Stimulated activated CD4-positive, alpha-beta T cell treated with anti-CD3 and anti-CD28 coated beads, TNF-alpha, amount 100 ng/mL, for 4 hours (primary cell): Measurements from ENCODE around the gene LARGE1.

ENCODE experiments used
- DNase-seq, 3 experiments: peaks; one replicate each; pipeline ENCODE4 v3.0.0-alpha.2; 2020; ENCODE audit warnings: low read depth in 3 of 3

The LARGE1 gene

DNA sequence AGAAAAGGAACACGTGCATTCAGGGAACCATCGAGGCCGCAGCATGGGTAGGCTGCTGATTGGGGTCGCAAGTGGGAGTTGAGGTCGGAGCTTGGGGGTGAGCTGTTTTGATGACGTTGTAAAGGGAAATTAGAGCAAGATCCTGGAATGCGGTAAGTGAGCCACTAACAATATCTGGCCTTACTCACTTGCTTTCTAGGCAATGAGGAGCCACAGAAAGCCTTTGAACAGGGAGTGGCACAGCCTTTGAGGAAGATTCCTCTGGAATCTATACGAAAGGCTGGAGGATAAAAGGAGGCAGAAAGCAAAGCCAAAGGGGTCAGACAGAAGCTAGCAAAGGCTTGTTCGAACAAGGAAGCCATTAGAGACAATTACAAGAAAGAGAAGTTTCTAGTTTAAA is 197.5 kb downstream of the LARGE1 start:
- DNase-seq, result no peak

DNA sequence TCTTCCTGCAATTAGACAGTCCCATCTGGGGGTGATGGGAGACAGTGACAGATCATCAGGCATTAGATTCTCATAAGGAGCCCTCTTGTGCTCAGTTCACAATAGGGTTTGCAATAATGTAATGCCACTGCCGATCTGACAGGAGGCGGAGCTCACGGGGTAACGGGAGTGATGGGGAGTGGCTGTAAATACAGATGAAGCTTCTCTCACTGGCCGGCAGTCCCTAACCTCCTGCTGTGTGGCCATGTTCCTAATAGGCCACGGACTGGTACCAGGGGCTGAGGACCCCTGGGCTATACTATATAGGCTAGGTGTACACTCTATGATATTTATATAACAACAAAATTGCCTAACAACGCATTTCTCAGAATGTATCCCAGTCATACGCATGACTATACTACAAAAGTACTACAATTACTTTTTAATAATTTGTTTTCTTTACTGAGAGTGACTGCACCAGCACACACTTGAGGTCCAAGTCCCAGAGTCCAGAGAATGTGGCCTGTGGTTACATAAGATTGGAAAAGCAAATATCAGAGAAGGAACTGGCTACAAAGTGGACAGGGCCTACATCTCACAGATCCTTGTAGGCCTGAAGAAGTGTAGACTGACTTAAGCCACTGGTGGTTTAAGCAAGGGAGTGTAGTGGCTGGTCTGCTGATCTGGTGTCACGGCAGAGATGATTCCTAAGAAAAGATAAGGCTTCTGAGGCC is 200.0 kb downstream of the LARGE1 start:
- DNase-seq, result no peak

DNA sequence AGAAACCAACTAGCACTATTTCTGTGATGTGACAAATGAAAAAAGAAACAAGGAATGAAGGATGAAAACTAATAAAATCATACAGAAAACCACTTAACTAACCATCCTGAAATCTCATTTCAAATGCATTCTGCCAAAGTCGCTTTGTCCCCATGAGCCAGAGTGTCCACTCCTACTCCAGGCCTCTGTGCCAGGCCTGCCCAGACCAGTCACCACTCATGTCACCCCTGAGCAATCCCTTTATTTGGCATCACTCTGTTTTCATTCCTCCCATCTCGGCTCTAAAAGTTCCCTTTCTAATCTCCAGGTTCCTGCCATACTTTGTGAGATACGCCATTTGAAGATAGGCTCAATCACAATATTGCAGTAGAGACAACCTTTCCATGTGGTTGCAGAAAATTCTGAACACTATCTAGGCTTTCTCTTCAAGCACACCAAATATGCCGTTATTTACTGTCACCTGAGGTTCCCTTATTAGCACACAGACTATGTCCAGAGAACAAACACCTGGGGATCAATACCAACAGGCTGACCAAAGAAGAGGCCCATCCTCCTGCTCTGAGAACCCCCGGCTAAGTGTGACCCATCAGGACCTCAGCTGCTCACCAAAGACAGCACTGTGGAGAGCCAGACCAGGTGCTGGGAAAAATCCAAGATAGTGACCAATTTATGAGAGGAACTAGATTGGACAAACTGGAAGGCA is 202.4 kb downstream of the LARGE1 start:
- no peak for DNase-seq

DNA sequence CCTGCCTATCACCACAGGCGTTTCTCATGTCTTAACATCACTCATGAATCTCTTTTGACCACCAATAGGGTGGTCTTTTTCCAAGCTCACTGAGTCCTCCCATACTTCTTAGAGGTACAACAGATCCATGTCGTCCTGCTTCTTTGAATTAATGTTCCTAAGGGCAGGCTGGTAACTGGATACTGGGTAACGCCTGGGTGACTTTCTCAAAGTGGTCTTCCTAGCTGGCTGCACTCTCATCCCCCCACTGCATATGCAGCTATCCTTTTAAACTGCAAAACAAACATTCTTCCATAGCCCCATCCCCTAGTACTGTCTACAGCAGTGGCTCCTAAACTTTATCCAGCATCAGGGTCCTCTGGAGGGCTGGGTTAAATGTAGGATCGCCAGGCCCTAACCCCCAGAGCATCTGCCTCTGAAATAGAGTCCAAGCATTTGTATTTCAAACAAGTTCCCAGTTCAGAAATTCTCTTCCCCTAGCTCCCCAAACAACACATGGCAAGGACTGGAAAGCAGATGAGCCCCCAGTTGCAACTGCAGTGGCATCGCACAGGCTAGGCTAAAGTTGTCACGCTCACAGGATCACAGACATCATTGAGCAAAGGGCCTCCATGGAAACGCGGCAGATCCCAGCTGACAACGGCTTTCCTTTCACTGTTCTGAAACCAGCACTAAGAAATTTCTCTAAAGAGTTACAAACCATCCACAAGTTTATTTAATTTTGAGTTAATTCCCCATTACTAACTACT is 204.9 kb downstream of the LARGE1 start:
- DNase-seq, result no peak

DNA sequence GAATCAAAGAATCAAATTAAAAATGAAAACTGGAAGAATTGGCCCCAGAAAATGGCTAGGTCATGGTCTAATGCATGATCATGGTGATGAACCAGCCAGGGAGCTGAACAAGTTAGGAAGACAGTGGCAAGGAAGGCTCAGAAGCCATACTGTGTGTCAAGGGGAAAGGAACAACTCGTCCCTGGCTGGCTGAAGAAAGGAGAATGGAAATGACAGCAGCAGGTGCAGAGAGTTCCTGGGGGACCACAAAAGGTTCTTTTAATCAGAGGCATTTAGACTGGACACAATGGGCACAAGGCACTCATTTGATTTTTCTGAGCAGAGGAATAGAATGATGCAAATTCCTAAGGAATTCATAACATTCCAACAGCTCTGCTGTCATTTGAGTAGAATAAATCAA is 209.9 kb downstream of the LARGE1 start:
- no peak for DNase-seq

DNA sequence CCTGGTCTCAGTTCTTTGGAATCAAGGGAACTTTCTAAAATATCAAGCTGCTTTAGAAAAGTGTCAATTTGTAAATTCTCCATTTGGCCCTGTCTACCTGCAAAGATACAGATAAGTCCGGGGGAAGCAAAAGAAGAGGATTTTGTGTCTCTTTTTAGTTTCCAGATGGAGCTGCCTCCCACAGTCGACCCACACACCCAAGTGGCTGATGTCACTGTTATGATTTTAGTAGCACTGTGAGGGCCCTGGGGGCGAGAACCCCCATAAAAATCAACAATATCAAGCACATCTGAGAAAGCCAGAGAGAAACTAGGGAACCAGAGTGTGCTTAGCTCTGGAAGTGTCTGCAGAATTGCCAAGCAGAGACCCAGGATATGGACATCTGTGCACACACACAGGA is 212.7 kb downstream of the LARGE1 start:
- no peak for DNase-seq

DNA sequence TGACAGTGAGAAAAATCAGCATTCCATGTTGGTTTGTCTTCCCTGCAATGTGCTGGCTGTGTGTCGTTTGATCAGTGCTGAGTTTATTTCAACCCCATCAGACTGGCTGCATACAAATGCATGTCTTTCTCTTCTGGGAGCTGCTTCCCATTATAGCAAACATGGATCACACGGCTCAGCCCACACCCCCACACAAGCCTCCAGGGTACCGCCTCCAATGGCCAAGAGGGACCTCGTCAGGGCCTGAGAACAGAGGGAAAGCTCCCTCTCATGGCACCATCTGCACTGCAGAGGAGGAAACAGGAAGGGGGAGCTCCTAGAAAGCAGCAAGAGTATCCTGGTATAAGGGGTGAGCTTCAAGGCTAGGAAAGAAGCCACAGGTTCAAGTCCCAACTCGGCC is 214.2 kb downstream of the LARGE1 start:
- DNase-seq, result no peak

DNA sequence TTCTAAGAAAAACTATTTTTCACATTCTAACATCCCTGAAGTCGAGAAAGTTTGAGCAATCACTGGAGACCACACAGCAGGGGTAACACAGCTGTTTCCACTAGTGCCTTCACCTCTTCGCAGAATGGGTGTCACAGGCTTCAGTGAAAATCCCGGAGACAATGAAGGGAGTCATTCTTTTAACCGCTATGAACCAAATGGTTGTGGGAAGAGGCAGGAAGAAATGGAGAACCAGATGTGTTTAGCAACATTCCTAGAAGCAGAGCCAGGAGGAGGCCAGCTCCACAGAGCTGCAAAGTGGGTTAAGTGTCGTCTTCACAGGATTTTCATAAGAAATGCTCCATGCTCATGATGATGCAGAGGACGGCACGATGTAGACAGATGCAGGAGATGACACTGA is 221.1 kb downstream of the LARGE1 start:
- DNase-seq, result no peak

DNA sequence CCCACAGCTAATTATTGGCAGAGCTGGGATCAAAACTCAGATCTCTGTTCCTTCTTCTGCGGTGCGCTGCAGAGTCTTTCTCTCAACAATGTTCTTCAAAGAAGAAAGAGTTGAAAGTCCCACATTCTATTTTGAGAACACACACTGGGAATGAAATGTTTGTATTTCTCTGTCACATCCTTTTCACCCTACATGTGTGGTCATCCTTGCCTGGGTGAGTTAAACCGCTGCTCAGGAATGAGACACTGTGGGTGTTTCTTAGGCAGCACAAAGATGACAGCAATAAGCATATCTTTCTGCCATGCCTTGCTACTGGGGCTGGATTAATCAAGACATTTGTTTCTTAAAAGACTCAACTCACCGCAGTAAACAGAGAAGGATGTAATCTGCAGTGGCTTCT is 222.6 kb downstream of the LARGE1 start:
- DNase-seq, result no peak

DNA sequence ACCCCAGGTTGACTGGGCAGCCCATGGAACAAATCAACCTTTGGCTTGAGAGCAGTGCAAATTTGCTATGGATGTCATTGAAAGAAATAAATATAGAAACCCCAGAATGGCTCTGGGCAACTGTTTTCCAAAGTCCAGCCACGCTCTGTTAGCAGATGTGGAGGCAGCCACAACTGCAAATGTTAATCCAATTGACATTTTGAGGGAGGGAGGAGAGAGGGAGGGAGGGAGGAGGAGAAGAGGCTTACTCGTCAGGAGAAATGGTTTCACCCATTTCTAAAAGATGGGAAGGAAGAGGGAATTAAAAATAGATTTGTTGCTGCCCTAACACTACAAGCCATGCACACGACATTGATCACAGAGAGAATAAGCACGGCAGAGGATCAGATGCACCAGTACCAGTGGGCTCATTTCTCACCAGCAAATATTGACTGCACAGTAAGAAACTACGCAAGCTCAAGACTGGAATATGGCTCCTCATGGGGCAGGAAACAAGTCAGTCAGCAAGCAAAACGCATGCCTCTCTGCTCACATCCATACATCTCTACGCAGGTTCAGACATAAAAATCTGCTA is 229.1 kb downstream of the LARGE1 start:
- no peak for DNase-seq

DNA sequence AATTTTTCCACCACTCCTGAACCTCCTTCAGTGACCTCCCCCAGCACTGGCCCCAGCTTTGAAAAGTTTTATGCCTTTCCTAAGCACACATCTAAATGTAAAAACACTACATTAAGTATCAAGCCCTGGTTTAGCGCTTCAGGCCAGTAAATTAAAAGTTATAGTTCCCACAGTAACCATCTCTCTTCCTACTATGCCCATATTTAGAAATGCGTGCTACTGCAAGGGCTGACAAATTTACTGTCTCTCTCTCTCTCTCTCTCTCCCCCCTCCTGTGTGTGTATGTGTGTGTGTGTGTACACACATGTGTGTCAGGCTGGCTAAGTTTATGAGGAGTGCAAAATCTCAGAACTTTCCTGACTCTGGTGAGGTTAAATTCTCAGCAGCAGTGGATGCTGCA is 231.4 kb downstream of the LARGE1 start:
- no peak for DNase-seq

DNA sequence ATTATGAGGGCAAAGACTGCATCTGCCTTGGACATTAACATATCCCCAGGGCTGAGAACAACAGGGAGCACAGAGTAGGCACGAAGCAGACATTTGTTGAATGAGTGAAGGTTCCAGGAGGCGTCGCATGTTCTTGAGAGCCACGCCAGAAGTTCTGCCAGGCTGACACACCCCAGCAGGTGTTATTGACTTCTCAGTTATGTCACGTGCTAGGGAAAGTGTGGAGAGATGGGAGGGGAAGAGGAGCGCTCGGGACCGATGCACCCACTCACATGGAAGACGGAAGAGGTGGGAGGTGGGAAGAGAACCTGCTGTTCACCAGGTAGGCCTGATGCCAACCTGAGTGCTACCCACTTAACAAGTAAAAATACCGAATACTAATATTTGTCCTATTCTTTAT is 232.8 kb downstream of the LARGE1 start:
- DNase-seq, result no peak

DNA sequence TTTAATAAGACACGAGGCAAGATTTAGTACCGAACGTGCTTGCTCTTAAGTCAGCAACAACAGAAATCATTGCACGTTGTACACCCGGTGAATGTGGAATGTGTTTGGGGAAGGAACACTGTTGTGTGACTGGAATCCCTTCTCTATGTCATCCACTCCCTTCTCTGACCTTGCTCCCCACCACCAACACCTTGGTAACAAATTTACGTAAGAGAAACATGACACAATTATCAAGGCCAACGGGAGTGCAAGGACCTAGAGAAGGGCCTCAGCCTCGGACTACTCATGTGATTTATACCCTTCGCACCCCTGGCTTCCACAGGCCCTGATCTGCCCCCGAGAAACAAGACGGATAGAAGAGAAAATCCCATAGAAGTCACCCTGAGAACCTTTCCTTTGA is 236.2 kb downstream of the LARGE1 start:
- no peak for DNase-seq

DNA sequence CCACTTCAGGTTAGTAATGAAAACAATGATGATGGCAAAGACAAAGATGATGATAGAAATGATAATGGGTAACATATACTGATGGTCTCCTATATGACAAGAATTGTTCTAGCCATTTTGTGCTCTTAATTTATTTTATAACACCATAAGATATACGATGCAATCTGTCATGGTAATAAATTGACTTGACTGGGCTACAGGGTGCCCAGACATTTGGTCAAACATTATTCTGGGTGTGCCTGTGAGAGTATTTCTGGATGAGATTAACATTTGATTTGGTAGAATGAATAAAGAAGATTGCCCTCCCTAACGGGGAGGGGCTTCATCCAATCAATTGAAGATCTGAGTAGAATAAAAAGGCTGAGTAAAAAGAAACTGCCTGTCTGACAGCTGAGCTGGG is 237.3 kb downstream of the LARGE1 start:
- DNase-seq, result no peak

DNA sequence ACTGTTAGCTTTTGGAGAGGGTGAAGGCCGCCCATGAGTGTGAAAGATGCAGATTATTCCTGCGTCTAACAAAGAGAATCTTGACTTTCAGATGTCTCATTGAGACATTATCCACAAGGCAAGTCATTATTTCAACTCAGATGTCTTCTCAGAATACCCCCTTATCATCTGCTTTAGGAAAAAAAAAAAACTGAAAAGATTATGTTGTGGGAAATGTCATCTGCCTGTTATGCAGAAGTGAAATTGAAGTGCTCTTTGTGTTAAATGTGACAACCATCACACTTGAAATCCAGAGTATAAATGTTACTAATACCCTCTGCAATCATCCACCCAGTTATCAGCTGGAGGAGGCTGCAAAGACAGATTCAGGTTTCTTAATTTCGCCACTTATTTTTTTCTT is 239.6 kb downstream of the LARGE1 start:
- DNase-seq, result no peak

DNA sequence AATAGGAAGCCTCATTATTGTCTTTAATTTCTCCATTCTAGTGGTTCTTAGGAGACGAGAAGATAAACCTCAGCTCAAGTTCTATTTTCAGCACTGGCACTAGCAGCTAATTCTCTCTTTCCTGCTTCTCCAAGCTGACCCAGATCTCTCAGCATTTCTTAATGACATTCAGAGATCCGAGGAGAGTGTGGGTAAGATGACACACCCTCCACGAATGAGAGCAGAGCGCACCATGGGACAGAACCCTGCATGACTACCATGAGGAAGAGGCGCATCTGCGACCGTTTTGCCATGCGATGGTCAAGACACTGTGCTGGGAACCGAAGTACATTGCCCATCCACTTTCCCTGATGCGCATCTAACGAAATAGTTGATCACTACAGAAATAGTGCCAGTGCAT is 241.8 kb downstream of the LARGE1 start:
- DNase-seq, result no peak

DNA sequence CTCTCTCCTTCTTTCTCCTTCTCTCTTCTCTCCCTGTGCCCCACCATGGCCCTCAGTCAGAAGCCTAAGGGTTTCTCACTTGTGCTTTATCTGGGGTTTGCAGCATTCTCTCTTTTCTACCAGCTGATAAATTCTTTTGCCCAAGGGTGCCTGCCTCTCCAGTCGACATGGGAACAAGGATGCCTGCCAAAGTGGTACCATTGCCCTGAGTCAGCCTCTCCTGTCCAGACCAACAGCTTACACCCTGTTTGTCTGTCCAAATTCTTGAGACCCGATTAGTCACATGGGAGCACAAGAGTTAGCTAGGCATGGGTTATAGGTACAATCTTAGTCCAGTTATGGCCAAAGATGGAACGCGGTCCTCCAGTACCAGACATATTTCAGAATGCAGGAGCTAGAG is 242.7 kb downstream of the LARGE1 start:
- DNase-seq, result no peak

DNA sequence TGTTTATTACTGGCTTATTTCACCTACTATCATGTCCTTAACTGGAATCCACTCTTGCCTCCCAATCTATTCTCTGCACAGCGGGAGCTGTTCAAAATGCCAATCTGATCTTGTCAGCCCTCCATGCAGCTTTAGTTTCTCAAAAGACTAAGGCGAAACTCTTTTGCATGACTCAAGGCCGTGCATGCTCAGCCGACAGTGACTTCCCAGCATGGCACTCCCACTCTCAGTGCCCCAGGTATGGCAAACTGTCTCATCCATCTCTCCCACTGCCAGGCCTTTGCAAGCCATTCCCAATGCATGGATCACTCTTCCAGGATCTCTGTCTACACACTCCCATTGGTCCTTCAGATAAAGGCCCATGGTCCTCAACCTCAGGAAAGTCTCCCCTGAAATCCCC is 245.9 kb downstream of the LARGE1 start:
- DNase-seq, result no peak

DNA sequence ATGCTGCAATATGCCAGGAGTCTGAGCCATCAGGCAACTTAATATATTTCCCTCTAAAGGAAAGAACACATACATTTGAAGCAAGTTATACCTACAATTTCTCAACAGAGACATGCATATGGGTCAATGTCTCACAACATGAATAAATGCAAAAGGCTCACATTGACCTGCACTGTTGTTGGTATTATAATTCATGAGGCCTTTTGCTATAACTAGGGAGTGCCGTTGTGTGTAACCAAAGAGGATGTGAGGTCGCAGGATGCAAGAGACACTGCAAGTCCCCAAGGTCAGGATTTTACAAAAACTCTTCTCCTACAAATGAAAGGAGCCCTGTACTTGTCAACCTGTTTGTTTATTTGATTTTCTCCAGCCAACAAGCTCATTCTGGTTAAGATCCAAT is 250.5 kb downstream of the LARGE1 start:
- DNase-seq, result no peak

DNA sequence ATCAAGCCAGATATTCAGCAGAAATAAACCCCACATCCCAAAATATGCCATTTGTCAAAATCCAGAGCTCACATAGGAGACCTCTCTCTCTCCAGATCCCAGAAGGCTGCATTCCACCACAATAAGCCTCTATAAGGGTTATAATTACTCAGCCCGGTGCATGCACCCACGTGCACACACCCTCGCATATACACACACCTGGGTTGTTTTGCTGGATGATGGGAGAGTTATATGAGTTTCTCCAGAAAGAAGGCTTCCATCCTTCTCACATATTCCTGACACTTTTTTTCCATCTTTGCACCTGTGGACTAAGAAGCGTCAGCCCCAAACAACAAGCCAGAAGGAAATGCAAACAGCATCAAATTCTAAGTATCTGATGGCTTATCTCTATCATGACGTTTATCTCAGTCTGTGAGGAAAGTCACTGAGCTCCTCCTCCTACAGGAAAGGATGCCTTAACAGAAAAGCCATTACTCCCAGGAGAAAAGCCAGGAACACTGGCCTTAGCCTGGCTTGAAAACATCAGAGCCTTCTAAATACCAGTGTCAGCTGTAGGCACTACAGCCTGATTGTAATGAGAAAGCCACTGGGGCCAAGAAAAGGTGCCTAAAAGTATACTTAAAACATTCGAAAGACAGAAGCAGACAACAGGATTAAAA is 253.2 kb downstream of the LARGE1 start:
- no peak for DNase-seq

DNA sequence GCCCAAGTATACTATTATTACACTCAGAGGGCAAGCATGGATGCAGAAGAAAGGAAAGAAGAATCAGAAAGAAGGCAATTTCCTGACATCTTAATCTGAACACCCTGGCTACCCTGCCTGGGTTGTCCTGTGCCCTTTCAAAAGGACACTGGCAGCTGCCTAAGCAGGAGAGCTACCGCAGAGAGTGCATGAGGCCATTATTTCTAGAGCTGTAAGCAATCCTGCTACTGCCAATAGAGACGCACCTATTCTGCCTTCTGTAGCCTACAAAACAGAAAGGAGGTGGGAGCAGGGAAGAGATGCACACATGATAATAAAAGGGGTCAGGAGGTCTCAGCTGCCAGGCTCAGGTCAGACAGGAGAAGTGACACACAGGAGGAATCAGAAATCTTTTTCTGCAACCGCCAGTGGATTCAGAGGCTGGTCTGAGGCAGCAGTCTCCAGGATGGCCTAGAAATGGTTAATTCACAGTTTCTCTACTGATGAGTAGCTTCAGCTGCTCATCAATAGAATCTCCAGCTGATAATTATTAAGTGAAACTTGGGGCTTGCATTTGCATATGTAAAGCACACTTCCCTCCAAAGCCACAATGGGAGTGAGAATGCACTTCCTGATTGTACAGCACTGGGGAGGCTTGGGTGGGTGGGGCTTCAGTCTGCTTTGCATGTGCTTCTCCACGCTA is 253.9 kb downstream of the LARGE1 start:
- DNase-seq, result no peak

DNA sequence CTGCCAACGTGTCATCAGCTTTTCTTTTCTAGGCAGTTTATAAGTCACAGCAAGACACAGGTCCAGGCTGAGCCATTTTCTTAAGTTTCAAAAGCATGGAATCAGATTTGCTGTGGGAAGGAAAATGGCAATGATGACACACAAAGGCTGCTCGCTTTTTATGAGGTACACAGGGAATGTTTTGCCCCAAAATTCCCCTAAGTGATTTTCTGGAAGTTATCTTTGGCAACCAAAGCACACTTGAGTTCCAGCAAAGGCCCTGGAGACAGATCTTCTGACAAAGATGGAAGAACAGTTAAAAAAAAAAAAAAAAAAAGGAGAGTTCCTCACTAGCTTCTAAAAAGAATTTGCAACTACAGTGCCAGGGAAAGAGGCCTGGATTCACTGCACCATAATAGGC is 260.8 kb downstream of the LARGE1 start:
- DNase-seq, result no peak
